ENCODE results near the gene MAP2K5. TPM values are rescaled to one million over a fixed set of nuclear protein-coding genes. Genes with fewer than 3 reads are reported as not detected.

The MAP2K5 gene
- total RNA-seq, 4 donors from 2014 or later, result 8.0 to 14.0 (median 9.1) TPM

DNA sequence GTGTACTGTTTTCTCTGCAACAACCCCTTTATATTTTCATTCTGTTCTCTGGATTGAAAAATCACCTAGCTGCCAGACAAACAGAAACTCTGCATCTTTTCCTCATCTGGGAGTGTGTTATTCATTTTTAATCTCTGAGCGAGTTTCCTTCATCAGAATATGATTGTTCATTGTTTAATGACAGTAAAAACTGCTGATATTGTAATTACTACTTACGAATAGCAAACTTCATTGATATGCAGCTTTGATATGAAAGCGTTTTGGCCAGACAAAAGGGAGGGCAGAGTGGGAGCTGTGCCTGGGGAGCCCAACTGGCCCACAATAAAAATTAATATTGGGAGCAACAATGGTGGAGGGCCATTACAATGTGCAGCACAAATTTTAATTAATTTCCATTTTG is 150.1 kb downstream of the MAP2K5 start:
- 86% methylated on average over 3 of the region's 3 CpGs for WGBS, 2 donors
- intact Hi-C loops (cut with DNase I; ENCODE audit: low total_unique reads), result no loop called here
- DNase-seq (ENCODE audit: low spot score in 2 of 2), result no peak
- H3K4me3 ChIP-seq (ENCODE audit: low read depth, poor library complexity, severe bottlenecking), result no peak overlapping the region
- TF ChIP-seq POLR2A (IDR thresholded peaks at IDR 0.05), result no peak
- TF ChIP-seq, protein P1, sequence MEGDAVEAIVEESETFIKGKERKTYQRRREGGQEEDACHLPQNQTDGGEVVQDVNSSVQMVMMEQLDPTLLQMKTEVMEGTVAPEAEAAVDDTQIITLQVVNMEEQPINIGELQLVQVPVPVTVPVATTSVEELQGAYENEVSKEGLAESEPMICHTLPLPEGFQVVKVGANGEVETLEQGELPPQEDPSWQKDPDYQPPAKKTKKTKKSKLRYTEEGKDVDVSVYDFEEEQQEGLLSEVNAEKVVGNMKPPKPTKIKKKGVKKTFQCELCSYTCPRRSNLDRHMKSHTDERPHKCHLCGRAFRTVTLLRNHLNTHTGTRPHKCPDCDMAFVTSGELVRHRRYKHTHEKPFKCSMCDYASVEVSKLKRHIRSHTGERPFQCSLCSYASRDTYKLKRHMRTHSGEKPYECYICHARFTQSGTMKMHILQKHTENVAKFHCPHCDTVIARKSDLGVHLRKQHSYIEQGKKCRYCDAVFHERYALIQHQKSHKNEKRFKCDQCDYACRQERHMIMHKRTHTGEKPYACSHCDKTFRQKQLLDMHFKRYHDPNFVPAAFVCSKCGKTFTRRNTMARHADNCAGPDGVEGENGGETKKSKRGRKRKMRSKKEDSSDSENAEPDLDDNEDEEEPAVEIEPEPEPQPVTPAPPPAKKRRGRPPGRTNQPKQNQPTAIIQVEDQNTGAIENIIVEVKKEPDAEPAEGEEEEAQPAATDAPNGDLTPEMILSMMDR (IDR thresholded peaks at IDR 0.05), result no peak

- TF ChIP-seq, protein P1 (IDR thresholded peaks at IDR 0.05), result no peak
- TF ChIP-seq POLR2A (IDR thresholded peaks at IDR 0.05), result no peak
- no peak overlapping the region for H3K4me3 ChIP-seq (ENCODE audit: low read depth, poor library complexity, severe bottlenecking)
- DNase-seq (ENCODE audit: low spot score in 2 of 2), result no peak
- 95 to 100% methylated on average over 1 of the region's 1 CpG for whole genome bisulfite sequencing, 2 donors
- intact Hi-C loops (cut with DNase I; ENCODE audit: low total_unique reads), result no loop called here
Observed at GRCh38 chr15:67696087-67696486, 153.6 kb downstream of the MAP2K5 start.

DNA sequence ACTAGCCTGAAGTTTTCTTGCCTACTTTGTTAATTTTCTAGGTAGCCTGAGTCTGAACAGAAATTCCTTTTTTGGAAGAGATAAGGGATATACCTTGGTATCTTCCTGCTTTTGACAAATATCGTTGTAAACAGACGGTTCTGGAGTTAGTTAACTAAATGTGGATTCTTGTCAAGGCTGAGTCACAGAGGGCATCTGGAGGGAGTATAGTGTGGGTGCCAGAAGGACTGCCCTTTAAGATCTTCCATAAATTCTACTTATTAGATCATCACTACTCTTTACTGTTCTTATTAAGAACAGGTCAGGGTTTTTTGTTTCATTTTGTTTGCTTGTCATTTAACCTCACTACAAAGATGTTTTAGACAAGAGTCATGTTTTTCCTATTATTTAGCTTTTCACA is 157.5 kb downstream of the MAP2K5 start:
- TF ChIP-seq POLR2A (IDR thresholded peaks at IDR 0.05), result no peak
- TF ChIP-seq, protein P1 (IDR thresholded peaks at IDR 0.05), result no peak
- H3K4me3 ChIP-seq (ENCODE audit: low read depth, poor library complexity, severe bottlenecking), result no peak overlapping the region
- DNase-seq (ENCODE audit: low spot score in 2 of 2), result no peak
- 66 to 69% methylated on average over 2 of the region's 2 CpGs for WGBS, 2 donors
- intact Hi-C loops (cut with DNase I; ENCODE audit: low total_unique reads), result no loop called here

DNA sequence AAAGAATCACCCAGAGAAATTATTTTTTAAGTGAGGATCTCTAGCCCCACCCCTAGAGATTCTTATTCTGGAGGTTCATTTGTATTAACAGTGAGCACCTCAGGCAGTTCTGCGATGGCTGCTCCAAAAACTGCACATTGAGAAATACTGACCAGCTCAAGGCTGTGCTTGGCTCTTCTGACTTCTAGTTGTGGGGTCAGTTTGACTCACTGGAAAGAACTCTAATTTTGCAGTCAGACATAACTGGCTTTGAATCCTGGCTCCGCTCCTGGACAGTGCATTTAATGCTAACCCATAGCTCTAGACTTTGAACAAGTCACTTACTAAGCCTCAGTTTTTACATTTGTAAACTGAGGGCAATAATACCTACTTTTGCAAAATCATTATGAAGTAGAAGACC is 159.2 kb downstream of the MAP2K5 start:
- no peak overlapping the region for H3K4me3 ChIP-seq (ENCODE audit: low read depth, poor library complexity, severe bottlenecking)
- intact Hi-C loops (cut with DNase I; ENCODE audit: low total_unique reads), result no loop called here
- TF ChIP-seq POLR2A (IDR thresholded peaks at IDR 0.05), result no peak
- TF ChIP-seq, protein P1 (IDR thresholded peaks at IDR 0.05), result no peak
- DNase-seq (ENCODE audit: low spot score in 2 of 2), result no peak
- WGBS, 2 donors, result 97% methylated on average over 2 of the region's 2 CpGs

GRCh38 chr15:67707520-67708283 is 165.2 kb downstream of the MAP2K5 start:
- intact Hi-C loops (cut with DNase I; ENCODE audit: low total_unique reads), result no loop called here
- TF ChIP-seq, protein P1 (IDR thresholded peaks at IDR 0.05), result no peak
- 93 to 96% methylated on average over 2 of the region's 2 CpGs for WGBS, 2 donors
- no peak overlapping the region for H3K4me3 ChIP-seq (ENCODE audit: low read depth, poor library complexity, severe bottlenecking)
- DNase-seq (ENCODE audit: low spot score in 2 of 2), result no peak

- no peak for DNase-seq (ENCODE audit: low spot score in 2 of 2)
- intact Hi-C loops (cut with DNase I; ENCODE audit: low total_unique reads), result no loop called here
- TF ChIP-seq, protein P1 (IDR thresholded peaks at IDR 0.05), result no peak
- TF ChIP-seq POLR2A (IDR thresholded peaks at IDR 0.05), result no peak
- WGBS, 2 donors, result 93 to 94% methylated on average over 4 of the region's 4 CpGs
- no peak overlapping the region for H3K4me3 ChIP-seq (ENCODE audit: low read depth, poor library complexity, severe bottlenecking)
Observed at GRCh38 chr15:67708500-67708899, 166.0 kb downstream of the MAP2K5 start.
